ENCODE measurements around the gene GLE1. TPM values are rescaled to one million over a fixed set of nuclear protein-coding genes. Genes with fewer than 3 reads are reported as not detected.
"Not testable (repeated sequence)": the region's sequence is repeated elsewhere in the genome, so short reads cannot be mapped to it uniquely, and the experiment has no call there.

The GLE1 gene
- polyA plus RNA-seq, 1 donor = 34.2 TPM

- peak; percentile 88 for DNase-seq
Measured at GRCh38 chr9:128552153-128552743, 47.7 kb downstream of the GLE1 start, which contains the start of gene SPTAN1. Gene SPTAN1, plus strand, starts transcription at chr9:128552587. Its CDS starts 14,154 bp downstream, at chr9:128566741.

GRCh38 chr9:128552744-128553440 lies 48.4 kb downstream of the GLE1 start:
- no peak for DNase-seq

- no peak for DNase-seq
Measured at GRCh38 chr9:128553728-128554127, 49.2 kb downstream of the GLE1 start.

- DNase-seq = no peak
Measured at GRCh38 chr9:128554155-128554862, 49.8 kb downstream of the GLE1 start.

GRCh38 chr9:128555180-128555721 lies 50.7 kb downstream of the GLE1 start:
- DNase-seq = no peak

GRCh38 chr9:128556276-128556675 lies 51.8 kb downstream of the GLE1 start:
- DNase-seq = no peak

- DNase-seq = no peak
Measured at GRCh38 chr9:128556926-128557634, 52.6 kb downstream of the GLE1 start.

- no peak for DNase-seq
Measured at GRCh38 chr9:128558431-128559310, 54.2 kb downstream of the GLE1 start.

GRCh38 chr9:128565578-128565977 lies 61.1 kb downstream of the GLE1 start:
- DNase-seq = no peak

GRCh38 chr9:128568470-128569078 lies 64.1 kb downstream of the GLE1 start:
- no peak for DNase-seq

GRCh38 chr9:128575469-128575868 lies 71.0 kb downstream of the GLE1 start:
- no peak for DNase-seq

- no peak for DNase-seq
Measured at GRCh38 chr9:128575916-128576315, 71.4 kb downstream of the GLE1 start.

- no peak for DNase-seq
Measured at GRCh38 chr9:128577206-128577605, 72.7 kb downstream of the GLE1 start.

- no peak for DNase-seq
Measured at GRCh38 chr9:128579194-128579593, 74.7 kb downstream of the GLE1 start.

- no peak for DNase-seq
Measured at GRCh38 chr9:128580731-128581130, 76.2 kb downstream of the GLE1 start.

- DNase-seq = not testable (repeated sequence)
Measured at GRCh38 chr9:128585155-128585554, 80.6 kb downstream of the GLE1 start.

- DNase-seq = not testable (repeated sequence)
Measured at GRCh38 chr9:128586934-128587333, 82.4 kb downstream of the GLE1 start.

GRCh38 chr9:128587453-128587852 lies 82.9 kb downstream of the GLE1 start:
- no peak for DNase-seq

- DNase-seq = no peak
Measured at GRCh38 chr9:128588581-128589233, 84.2 kb downstream of the GLE1 start.

All from left kidney (tissue), 2 donors.